ENCODE measurements around the gene OOSP4B. TPM values are rescaled to one million over a fixed set of nuclear protein-coding genes. Genes with fewer than 3 reads are reported as not detected.
"Not testable (repeated sequence)": the region's sequence is repeated elsewhere in the genome, so short reads cannot be mapped to it uniquely, and the experiment has no call there.

OOSP4B gene
- not detected for total RNA-seq
- long read RNA-seq: 0 reads

DNA sequence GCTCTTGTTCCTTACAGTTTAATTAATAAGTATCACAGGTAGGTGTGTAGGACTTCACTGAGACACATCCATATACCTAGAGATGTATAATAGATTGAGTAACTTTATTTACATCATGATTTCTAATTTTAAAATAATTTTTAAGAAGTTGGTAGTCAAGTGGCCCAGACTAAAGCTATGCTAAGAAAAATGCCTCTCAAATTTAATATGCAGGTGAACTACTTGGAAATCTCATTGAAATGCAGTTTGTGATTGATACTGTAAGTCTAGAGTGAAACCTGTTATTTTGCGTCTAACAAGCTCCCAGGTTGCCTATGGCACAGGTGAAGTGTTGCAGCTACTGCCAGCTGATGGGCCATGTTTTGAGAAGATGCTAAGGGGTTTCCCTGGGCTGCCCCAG lies at the start of gene OOSP4B:
Gene OOSP4B, plus strand, starts transcription at position 301 of the 400 bp plus-strand sequence.
- ATAC-seq (ENCODE audit: poor library complexity) (no peak), DNase-seq (no peak)
- intact Hi-C loops (cut with DNase I): no loop called here

DNA sequence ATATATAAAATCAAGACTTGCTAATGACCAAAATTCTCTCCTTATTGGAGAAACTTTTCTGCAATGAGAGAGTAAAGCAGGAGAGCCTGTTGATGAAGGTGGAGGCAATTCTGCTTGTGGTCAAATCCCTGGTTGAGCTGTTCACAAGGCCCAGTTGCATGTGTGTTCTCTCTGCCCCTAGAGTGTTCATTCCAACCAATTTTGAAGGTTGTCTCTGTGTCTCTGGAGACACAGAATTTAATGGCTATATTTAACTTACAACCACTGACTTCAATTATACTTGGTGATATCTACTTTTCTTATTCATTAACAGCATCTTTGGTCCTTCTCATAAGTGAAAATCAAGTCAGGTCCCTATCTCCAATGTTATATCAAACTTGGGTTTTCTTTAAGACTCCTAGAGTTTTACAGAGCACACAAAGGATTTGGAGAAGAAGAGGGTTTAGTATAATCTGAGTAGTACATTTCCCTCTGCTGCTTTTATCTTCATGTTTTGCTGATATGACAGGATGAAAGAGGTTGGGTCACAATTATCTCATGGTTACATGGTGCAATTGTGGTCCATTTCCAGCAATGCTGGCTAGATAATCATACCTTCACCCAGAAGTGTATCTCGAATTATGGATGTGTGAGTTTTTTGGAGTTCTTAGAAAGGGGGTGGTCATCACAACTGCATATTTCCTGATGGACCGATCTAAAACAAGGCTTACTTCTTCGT lies 49.1 kb upstream of the OOSP4B start:
- intact Hi-C loops (cut with DNase I): no loop called here
- no peak for DNase-seq
- no peak for ATAC-seq (ENCODE audit: poor library complexity)

DNA sequence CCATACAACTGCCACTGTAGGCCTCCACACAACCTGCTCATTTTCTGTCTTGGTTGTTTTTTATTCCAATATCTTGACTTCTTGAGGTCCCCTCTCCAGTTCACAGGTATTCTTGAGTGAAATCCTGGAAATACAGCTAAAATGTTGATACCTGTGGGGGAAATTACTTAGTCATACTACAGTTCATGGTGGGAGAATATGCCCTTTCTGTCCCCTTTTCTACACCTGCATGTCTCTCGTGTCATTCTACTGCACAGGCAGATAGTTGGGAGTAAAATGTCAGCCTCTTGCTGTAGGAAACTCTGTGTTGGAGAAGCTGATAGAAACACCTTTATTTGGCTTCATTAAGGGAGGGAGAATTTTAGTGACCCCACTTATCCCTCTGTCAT lies 48.6 kb upstream of the OOSP4B start:
- intact Hi-C loops (cut with DNase I): no loop called here
- ATAC-seq (ENCODE audit: poor library complexity) (no peak), DNase-seq (no peak)

DNA sequence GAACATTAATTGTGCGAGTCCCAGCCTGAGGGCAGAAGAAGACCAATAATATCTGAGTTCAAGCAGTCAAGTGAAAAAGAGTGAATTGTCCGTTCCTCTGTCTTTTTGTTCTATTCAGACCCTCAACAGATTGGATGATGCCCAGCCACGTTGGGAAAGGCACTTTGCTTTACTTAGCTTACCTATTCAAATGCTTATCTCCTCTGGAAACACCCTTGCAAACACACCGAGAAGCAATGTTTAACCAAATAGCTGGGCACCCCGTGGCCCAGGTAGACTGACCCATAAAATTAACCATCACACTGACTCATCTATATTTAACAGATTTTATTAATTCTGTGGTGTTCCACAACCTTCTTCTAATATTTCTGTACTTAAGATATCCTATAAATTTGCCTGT lies 43.9 kb upstream of the OOSP4B start:
- ATAC-seq (ENCODE audit: poor library complexity): no peak
- intact Hi-C loops (cut with DNase I): no loop called here
- no peak for DNase-seq

DNA sequence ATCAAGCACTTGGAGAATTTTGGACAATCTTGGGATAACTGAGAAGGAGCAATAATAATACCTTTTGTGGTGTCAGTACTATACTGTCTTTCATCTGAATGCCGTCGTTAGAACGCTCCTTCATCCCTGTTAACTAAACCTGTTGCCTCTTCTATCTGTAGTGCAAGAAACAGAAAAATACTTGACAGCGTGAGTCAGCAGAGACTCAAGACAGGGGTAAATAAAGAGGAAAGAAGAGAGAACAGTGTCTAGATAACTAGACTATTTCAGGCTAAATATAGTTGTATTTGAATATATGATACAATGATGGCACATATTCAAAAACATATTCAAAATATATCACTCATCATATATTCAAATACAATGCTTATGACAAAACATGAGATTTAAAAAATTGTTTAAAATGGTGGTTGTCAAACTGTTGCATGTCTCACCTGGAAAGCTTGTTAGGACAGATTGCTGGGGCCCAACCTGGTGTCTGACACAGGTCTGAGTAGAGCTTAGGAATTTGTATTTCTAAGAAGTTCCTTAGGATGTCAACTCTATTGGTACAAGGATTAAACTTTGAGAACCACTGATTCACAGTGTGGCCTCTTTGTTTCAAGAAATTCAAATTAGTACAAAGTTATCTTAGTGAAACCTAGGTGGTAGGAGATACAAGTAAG lies 35.7 kb upstream of the OOSP4B start:
- no peak for ATAC-seq (ENCODE audit: poor library complexity)
- no peak for DNase-seq
- intact Hi-C loops (cut with DNase I): no loop called here

DNA sequence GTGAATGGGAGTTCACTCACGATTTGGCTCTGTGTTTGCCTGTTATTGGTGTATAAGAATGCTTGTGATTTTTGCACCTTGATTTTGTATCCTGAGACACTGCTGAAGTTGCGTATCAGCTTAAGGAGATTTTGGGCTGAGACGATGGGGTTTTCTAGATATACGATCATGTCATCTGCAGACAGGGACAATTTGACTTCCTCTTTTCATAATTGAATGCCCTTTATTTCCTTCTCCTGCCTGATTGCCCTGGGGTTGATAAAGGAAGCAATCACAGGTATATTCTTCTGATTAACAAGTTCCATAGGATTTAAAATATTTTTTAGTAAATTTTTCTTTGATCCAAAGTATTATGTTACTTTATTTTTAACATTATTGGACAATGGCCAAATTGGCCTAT lies 34.9 kb upstream of the OOSP4B start:
- intact Hi-C loops (cut with DNase I); ATAC-seq (ENCODE audit: poor library complexity); DNase-seq: not testable (repeated sequence)

DNA sequence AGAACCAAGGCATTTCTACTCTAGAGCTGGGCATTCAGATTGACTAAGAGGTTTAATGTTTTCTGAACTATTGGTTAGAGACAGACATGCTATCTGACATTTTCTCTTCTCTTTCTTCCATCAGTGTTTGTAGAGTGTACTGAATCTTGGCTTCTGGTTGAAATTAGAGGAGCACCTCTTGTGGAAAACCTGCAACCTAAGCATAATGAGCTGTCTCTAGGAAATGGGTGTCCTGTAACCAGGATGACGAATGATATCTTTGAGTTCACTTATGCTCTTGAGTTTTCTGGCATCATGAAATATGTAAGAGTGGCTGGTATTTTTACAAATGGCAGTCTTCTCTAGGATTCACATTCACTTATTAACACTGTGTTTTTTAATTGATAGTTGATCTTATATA lies 33.8 kb upstream of the OOSP4B start:
- DNase-seq: no peak
- no peak for ATAC-seq (ENCODE audit: poor library complexity)
- intact Hi-C loops (cut with DNase I): no loop called here

DNA sequence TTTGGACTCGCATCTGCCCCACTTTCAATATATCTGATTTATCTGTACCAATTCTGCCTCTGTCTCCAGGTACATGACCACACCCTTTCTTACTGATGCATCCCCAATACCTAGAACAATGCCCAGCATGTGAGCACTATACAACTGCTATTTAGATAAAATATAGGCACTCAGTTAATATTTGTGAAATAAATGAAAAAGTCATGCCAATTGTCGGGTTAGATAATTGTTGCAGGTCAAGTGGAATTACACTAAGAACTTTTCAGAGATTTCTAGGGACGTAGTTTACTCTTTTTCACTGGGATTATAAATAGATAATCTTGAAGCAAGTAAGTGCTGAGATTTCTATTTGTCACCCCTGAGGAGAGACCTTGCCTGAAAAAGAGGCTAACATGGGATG lies 32.6 kb upstream of the OOSP4B start:
- no peak for ATAC-seq (ENCODE audit: poor library complexity)
- DNase-seq: no peak
- intact Hi-C loops (cut with DNase I): no loop called here

DNA sequence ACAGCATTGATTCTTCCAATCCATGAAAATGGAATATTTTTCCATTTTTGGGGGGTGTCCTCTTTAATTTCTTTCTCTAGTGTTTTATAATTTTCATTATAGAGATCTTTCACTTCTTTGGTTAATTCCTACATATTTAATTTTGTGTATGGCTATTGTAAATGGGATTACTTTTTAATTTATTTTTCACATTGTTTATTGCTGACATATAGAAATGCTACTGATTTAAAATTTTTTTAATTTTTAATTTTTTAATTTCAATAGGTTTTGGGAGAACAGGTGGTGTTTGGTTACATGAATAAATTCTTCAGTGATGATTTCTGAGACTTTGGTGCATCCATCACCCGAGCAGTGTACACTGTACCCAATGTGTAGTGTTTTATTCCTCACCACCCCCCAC lies 26.6 kb upstream of the OOSP4B start:
- no peak for DNase-seq
- ATAC-seq (ENCODE audit: poor library complexity): no peak
- intact Hi-C loops (cut with DNase I): no loop called here

DNA sequence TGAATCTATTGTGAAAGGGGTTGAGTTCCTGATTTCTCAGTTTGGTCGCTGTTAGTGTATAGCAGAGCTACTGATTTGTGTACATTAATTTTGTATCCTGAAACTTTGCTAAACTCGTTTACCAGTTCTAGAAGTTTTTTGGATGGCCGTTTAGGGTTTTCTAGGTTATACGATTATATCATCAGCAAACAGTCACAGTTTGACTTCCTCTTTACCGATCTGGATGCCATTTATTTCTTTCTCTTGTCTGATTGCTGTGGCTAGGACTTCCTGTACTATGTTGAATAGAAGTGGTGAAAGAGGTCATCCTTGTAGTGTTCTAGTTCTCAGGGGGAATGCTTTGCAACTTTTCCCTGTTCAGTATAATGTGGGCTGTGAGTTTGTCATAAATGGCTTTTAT lies 24.6 kb upstream of the OOSP4B start:
- intact Hi-C loops (cut with DNase I): no loop called here
- no peak for DNase-seq
- ATAC-seq (ENCODE audit: poor library complexity): no peak

DNA sequence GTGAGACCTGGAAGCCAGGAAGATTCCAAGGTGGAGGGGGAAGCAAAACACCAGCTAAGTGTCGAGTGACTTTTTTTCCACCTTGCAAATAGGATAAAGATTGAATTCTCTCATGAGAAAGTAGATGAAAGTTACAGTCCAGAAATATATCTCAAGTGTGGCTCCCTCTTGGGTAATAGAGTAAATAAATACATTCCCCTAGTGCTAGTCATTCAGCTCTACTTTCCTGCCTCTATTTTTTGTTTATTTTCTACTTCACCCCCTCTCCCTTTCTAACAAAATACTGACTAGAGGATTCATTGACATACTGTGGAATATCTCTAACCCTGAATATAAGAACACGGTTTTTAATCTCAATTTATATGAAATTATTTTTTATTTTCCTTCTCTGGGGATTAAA lies 19.2 kb upstream of the OOSP4B start:
- intact Hi-C loops (cut with DNase I): no loop called here
- DNase-seq (no peak), ATAC-seq (ENCODE audit: poor library complexity) (no peak)

DNA sequence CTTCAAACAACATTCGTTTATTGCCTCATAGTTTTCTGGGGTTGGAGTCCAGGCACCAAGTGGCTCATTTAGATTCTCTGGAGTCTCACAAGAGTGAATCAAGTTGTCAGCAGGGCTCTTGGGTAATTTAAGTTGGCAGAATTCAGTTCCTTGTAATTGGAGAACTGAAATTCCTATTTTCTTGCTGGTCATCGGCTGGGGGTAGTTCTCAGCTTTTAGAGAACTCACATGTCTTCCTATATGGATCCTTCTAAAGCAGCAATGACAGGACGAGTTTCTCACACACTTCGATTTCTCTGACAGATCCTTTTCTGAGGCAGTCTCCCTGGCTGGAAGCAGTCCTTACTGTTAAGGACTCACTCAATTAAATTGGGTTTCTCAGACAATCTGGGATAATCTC lies 17.3 kb upstream of the OOSP4B start:
- intact Hi-C loops (cut with DNase I): no loop called here
- ATAC-seq (ENCODE audit: poor library complexity): no peak
- DNase-seq: no peak

DNA sequence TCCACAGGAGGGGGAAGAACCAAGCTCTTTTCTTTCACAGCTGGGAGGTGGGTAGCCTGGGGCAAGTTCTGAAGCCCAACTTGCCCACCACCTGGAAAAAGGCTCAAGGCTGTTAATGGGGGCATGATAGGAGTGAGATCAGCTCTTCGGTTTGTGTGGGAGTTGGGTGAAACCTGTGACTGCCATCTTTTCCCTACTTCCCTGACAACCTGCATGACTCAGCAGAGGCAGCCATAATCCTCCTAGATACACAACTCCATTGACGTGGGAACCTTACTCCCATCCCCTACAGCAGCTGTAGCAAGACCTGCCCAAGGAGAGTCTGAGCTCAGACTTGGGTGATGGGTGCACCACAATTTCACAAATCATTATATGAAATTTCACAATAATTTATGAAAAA lies 13.3 kb upstream of the OOSP4B start:
- ATAC-seq (ENCODE audit: poor library complexity) (no peak), DNase-seq (no peak)
- intact Hi-C loops (cut with DNase I): no loop called here

DNA sequence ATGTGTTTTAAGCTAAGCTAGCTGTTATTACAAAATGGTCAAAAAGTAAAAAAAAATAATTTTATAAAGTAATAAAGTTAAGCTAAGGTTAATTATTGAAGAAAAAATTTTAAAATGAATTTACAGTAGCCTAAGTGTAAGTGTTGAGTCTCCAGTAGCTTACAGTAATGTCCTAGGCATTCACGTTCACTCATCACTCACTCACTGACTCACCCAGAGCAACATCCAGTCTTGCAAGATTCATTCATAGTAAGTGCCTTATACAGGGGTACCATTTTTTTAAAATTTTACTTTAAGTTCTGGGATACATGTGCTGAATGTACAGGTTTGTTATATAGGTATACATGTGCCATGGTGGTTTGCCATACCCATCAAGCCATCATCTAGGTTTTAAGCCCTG lies 11.6 kb upstream of the OOSP4B start:
- intact Hi-C loops (cut with DNase I): no loop called here
- DNase-seq: no peak
- no peak for ATAC-seq (ENCODE audit: poor library complexity)

DNA sequence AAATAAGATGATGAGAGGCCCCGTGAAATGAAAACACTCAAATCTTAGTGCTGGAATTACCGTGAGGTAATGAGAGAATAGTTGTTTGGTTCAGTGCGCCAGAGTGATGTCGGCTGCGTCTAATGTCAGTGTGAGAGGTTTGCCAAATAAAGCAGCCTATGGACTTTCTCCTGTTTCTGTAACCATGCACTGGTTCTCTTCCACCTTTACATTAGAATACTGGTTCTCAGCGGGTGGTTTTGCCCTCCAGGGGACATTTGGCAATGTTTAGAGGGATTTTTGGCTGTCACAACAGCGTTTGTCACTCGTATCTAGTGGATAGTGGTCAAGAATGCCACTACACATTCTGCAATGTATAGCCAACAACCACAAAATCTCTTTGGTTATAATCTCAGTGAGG lies 1.1 kb downstream of the OOSP4B start:
- intact Hi-C loops (cut with DNase I): no loop called here
- DNase-seq (no peak), ATAC-seq (ENCODE audit: poor library complexity) (no peak)

DNA sequence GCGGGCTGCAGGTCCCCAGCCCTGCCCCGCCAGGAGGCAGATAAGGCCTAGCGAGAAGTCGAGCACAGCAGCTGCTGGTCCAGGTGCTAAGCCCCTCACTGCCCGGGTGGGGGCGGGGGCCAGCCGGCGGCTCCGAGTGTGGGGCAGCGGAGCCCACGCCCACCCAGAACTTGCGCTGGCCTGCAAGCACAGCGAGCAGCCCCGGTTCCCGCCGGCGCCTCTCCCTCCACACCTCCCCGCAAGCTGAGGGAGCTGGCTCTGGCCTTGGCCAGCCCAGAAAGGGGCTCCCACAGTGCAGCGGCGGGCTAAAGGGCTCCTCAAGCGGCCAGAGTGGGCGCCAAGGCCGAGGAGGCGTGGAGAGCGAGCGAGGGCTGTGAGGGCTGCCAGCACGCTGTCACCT lies 3.4 kb downstream of the OOSP4B start:
- DNase-seq; intact Hi-C loops (cut with DNase I); ATAC-seq (ENCODE audit: poor library complexity): not testable (repeated sequence)

DNA sequence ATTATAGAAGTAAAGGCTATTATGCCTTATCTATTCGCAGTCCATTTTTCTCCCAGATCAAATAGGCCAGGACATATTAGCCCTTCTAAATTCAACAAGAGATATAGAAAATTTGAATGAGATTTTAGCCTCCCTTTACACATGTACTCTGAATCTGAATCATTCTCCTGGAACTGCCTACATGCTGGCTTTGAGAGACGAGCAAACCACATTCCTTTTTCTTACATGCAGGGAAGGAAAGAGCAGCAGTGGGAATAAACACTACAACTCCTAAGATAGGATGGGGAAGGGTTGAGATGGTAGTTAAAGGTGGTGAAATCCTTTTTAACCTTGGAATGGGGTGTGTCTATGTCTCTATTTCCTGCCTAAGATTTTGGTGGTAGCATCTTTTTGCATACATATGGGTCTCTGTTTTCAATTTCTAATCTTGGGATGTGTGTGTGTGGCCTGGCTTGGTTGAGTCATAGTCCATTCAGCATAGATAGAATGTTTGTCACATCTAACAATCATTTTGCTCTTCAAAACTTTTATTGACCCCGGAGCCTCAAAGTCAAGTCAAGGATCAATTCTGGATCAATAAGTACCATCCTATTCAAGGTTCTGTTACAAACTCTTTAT lies 12.1 kb downstream of the OOSP4B start:
- ATAC-seq (ENCODE audit: poor library complexity) (no peak), DNase-seq (no peak)
- intact Hi-C loops (cut with DNase I): no loop called here

DNA sequence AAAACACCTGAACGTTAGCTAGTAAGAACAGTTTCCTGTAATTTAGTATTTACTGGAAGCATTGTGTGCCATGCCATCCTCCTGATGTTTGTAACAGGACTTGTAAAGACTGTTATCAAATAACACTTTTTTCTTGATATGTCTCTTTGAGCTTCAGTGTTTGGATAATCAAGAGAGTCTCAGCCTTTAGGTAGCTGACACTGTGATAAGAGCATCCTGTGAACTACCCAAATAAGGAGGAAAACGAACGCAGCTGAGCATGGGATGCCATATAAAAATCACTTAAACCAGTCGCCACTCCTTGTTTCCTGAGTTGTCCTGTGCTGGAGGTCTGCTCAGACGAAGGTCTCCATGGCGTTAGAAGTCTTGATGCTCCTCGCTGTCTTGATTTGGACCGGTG lies 23.1 kb downstream of the OOSP4B start, which contains the start of gene OOSP2:
Gene OOSP2, plus strand, starts transcription at position 301 of the 400 bp plus-strand sequence. Its CDS starts 51 bp downstream, at position 352.
- no peak for ATAC-seq (ENCODE audit: poor library complexity)
- intact Hi-C loops (cut with DNase I): no loop called here
- no peak for DNase-seq

DNA sequence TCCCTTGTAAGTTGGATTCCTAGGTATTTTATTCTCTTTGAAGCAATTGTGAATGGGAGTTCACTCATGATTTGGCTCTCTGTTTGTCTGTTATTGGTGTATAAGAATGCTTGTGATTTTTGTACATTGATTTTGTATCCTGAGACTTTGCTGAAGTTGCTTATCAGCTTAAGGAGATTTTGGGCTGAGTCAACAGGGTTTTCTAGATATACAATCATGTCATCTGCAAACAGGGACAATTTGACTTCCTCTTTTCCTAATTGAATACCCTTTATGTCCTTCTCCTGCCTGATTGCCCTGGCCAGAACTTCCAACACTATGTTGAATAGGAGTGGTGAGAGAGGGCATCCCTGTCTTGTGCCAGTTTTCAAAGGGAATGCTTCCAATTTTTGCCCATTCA lies 33.4 kb downstream of the OOSP4B start:
- ATAC-seq (ENCODE audit: poor library complexity); DNase-seq; intact Hi-C loops (cut with DNase I): not testable (repeated sequence)

DNA sequence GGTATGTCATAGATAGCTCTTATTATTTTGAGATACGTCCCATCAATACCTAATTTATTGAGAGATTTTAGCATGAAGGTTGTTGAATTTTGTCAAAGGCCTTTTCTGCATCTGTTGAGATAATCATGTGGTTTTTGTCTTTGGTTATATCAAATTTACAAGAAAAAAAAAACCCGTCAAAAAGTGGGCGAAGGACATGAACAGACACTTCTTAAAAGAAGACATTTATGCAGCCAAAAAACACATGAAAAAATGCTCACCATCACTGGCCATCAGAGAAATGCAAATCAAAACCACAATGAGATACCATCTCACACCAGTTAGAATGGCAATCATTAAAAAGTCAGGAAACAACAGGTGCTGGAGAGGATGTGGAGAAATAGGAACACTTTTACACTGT lies 33.9 kb downstream of the OOSP4B start:
- intact Hi-C loops (cut with DNase I); ATAC-seq (ENCODE audit: poor library complexity); DNase-seq: not testable (repeated sequence)
